ENCODE results near the gene ZNF513.
"Not testable (repeated sequence)": the region's sequence is repeated elsewhere in the genome, so short reads cannot be mapped to it uniquely, and the experiment has no call there.

The ZNF513 gene

DNA sequence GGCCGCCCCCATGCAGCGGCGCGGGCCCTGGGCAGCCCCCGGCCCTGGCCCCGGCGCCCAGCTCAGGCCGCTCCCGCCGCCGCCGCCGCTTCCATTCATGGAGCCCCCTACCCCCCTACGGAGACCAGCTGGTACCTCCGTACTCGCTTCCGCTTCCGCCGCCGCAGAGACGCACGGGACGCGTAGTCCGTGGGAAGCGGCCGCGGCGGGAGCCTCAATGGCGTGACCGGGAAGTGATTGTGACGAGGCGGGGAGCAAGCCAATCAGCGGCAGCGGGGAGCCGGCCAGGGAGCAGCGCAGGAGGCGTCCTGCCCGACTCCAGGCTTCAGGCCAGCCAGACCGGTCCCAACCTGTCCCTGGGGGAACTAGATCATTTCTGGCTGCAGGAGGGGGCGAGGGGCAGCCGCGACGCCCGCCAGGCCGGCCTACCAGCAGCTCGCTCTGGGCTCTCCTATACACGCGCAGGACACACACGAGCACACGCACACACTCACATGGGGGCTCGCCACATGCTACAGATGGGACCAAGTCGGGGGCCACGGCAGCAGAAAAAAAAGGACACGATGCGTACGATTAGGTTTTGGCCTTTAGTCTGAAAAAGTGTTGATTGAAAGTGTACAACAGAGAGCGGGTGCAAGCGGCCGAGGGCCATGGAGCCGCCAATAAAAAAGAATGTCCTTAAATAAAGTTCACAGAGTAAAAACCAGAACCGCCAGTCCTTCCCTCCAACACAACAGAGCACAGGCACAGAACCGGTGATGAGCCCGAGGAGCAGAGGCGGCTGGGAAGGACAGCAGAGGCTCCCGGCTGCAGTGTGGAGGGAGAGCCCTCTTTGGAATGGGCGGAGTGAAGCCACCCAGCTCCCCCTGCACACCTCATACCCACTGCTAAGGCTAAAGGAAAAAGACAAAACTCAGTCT, at the start of gene ZNF513:
TSS of gene ZNF513 (minus strand) at position 109 of the 920 bp plus-strand sequence. CDS start 208 bp downstream, outside the sequence.
- DNase-seq (ENCODE audit: low read depth in 1 of 2, low spot score in 1 of 2) = peak; percentile 77 to 79

GRCh38 chr2:27428978-27429541, 48.5 kb upstream of the ZNF513 start:
- DNase-seq (ENCODE audit: low read depth in 1 of 2, low spot score in 1 of 2) = peak; percentile 20 to 61

- peak; percentile 82 to 86 for DNase-seq (ENCODE audit: low read depth in 1 of 2, low spot score in 1 of 2)
Measured at GRCh38 chr2:27428213-27428977, 47.9 kb upstream of the ZNF513 start, which contains the start of gene NRBP1. NRBP1 (plus strand) TSS chr2:27428631; CDS start chr2:27433274, 4,643 bp downstream.

- no peak for DNase-seq (ENCODE audit: low read depth in 1 of 2, low spot score in 1 of 2)
Measured at GRCh38 chr2:27427863-27428212, 47.3 kb upstream of the ZNF513 start.

DNA sequence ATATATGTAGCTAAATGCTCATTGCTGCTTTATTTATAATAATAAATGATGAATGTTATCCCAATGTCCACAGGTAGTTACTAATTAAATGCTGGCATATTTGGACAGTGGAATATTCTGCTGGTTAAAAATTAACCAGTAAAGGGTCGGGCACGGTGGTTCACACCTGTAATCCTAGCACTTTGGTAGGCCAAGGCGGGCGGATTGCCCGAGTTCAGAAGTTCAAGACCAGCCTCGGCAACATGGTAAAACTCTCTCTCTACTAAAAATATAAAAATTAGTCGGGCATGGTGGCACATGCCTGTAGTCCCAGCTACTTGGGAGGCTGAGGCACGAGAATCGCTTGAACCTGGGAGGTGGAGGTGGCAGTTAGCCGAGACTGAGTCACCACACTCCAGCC, 44.5 kb upstream of the ZNF513 start:
- not testable (repeated sequence) for DNase-seq (ENCODE audit: low read depth in 1 of 2, low spot score in 1 of 2)

- no peak for DNase-seq (ENCODE audit: low read depth in 1 of 2, low spot score in 1 of 2)
Measured at GRCh38 chr2:27422958-27423357, 42.4 kb upstream of the ZNF513 start.

GRCh38 chr2:27421660-27422250, 41.2 kb upstream of the ZNF513 start:
- no peak for DNase-seq (ENCODE audit: low read depth in 1 of 2, low spot score in 1 of 2)

DNA sequence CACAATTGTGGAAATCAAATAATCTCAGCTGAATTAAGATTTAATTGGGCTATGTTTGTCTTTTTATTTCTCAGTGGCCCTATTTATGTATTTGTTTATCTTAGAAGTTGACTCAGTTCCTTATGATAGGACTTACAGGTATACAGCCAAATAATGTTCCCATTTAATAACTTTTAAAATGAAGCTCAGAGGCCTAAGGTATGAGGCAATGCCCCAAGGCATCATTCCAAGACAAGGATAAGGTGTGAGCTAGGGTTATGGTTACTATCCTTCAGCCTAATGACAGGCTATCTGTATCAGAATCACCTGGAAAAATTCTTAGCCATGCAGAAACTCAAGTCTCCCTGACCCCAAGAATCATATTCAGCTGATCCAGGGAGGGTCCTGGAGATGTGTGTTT, 40.5 kb upstream of the ZNF513 start:
- DNase-seq (ENCODE audit: low read depth in 1 of 2, low spot score in 1 of 2) = no peak

- DNase-seq (ENCODE audit: low read depth in 1 of 2, low spot score in 1 of 2) = no peak
Measured at GRCh38 chr2:27416151-27416550, 35.6 kb upstream of the ZNF513 start.

GRCh38 chr2:27412419-27413152, 32.1 kb upstream of the ZNF513 start:
- DNase-seq (ENCODE audit: low read depth in 1 of 2, low spot score in 1 of 2) = no peak

GRCh38 chr2:27409321-27410073, 29.0 kb upstream of the ZNF513 start, which contains the start of gene PPM1G:
PPM1G (minus strand) TSS chr2:27409591; CDS start chr2:27409422, 169 bp downstream.
- DNase-seq (ENCODE audit: low read depth in 1 of 2, low spot score in 1 of 2) = peak; percentile 95

- DNase-seq (ENCODE audit: low read depth in 1 of 2, low spot score in 1 of 2) = no peak
Measured at GRCh38 chr2:27408601-27409320, 28.2 kb upstream of the ZNF513 start.

GRCh38 chr2:27407798-27408491, 27.4 kb upstream of the ZNF513 start:
- no peak for DNase-seq (ENCODE audit: low read depth in 1 of 2, low spot score in 1 of 2)

- no peak for DNase-seq (ENCODE audit: low read depth in 1 of 2, low spot score in 1 of 2)
Measured at GRCh38 chr2:27400348-27401135, 20.0 kb upstream of the ZNF513 start.

- DNase-seq (ENCODE audit: low read depth in 1 of 2, low spot score in 1 of 2) = no peak
Measured at GRCh38 chr2:27398962-27399361, 18.4 kb upstream of the ZNF513 start.

- DNase-seq (ENCODE audit: low read depth in 1 of 2, low spot score in 1 of 2) = no peak
Measured at GRCh38 chr2:27393225-27393624, 12.7 kb upstream of the ZNF513 start.

GRCh38 chr2:27390822-27391679, 10.5 kb upstream of the ZNF513 start:
- DNase-seq (ENCODE audit: low read depth in 1 of 2, low spot score in 1 of 2) = no peak
